Peyer's patch (tissue), 4 donors: ENCODE results near the gene PDE3A.
A peak's percentile ranks its signal among the peaks of the same experiment; 100 is the strongest.

Source experiments
- POLR2A ChIP-seq, 2 donors: fragments of 450-650 bp; IDR thresholded peaks; one replicate each; pipeline ENCODE4 v1.5.1; 2017; ENCODE audit warnings: antibody characterized with exemption in 2 of 2, mild to moderate bottlenecking in 2 of 2, moderate library complexity in 2 of 2
- TF ChIP-seq, protein P1 (sequence below), 6 experiments: fragments of 450-650 bp in 4 of 6; fragments of 200-600 bp in 2 of 6; sonication (generic) in 1 of 6; IDR thresholded peaks; one replicate each; pipeline ENCODE4 v1.5.1; 2017 to 2019; ENCODE audit warnings: antibody characterized with exemption in 6 of 6, mild to moderate bottlenecking in 3 of 6, moderate library complexity in 1 of 6

DNA sequence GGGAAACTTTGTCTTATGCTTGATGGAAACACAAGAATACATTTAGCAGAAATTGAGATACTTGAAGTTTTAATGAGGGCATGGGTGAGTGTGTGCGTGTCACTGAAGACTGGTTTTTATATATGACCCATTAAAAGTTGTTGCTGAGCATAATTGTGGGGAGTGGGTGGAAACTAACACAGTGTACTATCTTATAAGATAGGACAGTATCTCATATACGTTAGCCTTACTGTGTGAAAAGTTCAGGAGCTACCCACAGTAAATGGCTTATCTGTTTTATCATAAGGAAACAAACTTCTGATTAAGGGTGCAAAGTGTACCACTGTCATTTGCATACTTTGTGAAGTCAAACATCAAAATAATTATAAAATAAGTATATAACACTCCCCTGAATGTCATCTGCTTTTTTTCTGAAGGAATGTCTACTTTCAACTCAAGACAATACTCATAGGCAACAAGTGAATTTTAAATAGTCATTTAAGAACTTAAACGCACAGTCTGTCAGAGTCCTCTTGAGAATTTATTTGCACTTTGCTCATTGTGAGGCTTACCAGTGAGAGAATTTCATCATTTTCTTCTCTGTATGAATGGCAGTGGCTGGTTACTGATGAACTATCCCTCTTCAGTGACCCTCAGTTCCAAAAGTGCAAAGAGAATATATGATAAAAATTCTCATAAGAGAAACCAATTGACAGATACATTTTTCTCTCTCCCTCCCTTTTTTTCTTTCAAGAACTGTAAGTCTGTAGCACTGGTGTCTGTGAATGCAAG lies 4.2 kb downstream of the PDE3A start:
- TF ChIP-seq, protein P1, sequence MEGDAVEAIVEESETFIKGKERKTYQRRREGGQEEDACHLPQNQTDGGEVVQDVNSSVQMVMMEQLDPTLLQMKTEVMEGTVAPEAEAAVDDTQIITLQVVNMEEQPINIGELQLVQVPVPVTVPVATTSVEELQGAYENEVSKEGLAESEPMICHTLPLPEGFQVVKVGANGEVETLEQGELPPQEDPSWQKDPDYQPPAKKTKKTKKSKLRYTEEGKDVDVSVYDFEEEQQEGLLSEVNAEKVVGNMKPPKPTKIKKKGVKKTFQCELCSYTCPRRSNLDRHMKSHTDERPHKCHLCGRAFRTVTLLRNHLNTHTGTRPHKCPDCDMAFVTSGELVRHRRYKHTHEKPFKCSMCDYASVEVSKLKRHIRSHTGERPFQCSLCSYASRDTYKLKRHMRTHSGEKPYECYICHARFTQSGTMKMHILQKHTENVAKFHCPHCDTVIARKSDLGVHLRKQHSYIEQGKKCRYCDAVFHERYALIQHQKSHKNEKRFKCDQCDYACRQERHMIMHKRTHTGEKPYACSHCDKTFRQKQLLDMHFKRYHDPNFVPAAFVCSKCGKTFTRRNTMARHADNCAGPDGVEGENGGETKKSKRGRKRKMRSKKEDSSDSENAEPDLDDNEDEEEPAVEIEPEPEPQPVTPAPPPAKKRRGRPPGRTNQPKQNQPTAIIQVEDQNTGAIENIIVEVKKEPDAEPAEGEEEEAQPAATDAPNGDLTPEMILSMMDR (IDR thresholded peaks at IDR 0.05), result no peak
- TF ChIP-seq POLR2A (IDR thresholded peaks at IDR 0.05), result peak; percentile 78 to 84
